ENCODE data around the gene PCBP3.

The PCBP3 gene

DNA sequence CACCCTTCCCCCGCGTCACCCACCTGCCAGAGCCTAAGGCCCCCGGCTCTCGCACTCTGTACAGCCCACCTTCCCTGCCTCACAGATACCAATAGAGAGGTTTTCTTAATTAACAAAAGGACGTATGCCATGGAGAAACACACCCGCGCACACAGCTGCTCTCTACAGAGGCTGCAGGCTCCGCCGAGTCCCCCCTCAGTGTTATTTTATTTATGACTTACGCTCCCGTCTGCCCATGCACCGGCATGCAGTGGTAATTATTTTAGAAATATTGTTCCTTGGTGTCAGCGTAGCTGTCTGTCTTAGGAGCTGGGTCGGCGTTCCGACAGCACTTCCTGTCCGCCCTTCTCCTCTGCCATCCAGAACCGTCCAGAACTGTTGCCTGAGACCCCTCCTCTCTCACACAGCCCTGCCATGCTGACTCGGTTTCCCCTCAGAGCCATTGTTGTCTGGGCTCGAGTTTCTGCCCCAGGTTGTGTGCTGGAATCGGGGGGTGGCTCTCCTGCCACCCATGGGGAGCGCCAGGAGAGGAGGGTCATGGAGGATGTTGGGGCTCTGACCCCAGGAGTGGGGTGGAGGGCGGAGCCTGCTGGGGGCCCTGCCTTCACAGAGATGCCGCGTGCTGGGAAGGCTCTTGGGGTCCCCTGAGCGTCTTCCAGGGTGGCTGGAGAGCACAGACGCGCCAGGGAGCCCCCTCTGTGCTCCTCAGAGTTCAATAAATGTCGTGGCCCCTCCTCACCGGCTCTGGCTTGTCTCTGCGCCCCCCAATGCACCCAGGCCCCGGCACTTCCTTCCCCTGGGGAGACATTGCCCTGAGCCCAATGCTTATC, 298.4 kb downstream of the PCBP3 start:
- Histone ChIP-seq H3K9me3 (ENCODE audit: insufficient read depth, low read length) (peaks cover 26% of the 10 kb centered on the region; the same call in 1 of the 2 replicates), H3K9ac (ENCODE audit: insufficient read length, low read depth) (no peak overlapping the region), H3K4me1 (ENCODE audit: insufficient read depth, insufficient read length) (no peaks in the 10 kb centered on the region), H3K4me3 (ENCODE audit: insufficient read length, low read depth) (no peak overlapping the region), H3K27me3 (ENCODE audit: insufficient read depth, insufficient read length) (peaks cover 16% of the 10 kb centered on the region), H3K36me3 (ENCODE audit: insufficient read depth, insufficient read length, low read length) (no peaks in the 10 kb centered on the region)
- no peak for DNase-seq (ENCODE audit: low read depth, low spot score)
- TF ChIP-seq ZNF274 (IDR thresholded peaks at IDR 0.05; ENCODE audit: low read depth, low read length) (no peak), SUZ12 (IDR thresholded peaks at IDR 0.05; ENCODE audit: extremely low read depth, insufficient read depth, insufficient read length) (no peak), YY1 (IDR thresholded peaks at IDR 0.05; ENCODE audit: insufficient read depth, insufficient read length) (no peak)

DNA sequence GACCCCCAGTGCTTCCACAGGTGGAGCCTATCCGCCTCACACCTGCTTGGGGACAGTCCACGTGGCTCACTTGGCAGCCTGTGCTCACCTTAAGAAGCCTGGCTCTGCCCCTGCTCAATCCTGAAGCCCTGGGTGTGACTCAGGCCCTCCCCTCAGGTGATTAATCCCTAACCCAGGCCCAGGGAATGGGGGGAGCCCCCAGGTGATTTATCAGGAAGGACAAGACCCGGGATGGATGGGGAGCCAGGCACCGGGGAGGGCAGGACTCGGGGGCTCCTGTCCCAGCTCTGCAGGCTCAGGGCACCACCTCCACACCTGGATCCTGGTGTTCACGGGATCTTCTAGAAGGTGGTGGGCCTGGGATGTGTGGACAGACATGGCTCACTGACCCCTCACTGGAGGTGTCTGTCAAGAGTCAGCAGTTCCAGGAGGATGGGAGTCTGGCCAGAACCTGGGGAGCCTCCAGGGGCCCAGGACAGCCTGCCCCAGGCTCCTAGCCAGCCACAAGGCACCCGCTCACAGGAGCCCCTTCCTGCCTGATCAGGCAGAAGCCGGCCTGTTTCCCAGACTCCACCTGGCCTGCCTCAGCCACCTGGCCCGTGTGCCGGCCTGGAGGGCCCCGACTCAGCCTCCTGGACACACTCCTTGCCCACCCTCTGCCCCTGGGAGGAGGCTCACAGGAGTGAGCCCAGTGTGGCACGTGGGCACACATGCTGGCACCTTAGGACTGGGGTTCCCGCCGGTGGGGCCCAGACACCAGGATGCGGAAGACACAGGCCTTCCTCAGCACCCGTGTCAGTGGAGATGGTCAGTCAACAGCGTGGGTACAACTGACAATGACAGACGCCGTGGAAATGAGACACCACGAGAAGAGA, 299.5 kb downstream of the PCBP3 start:
- no peak for DNase-seq (ENCODE audit: low read depth, low spot score)
- Histone ChIP-seq H3K9me3 (ENCODE audit: insufficient read depth, low read length) (peaks cover 15% of the 10 kb centered on the region; the same call in 1 of the 2 replicates), H3K4me3 (ENCODE audit: insufficient read length, low read depth) (no peak overlapping the region), H3K36me3 (ENCODE audit: insufficient read depth, insufficient read length, low read length) (no peaks in the 10 kb centered on the region), H3K9ac (ENCODE audit: insufficient read length, low read depth) (no peak overlapping the region), H3K27me3 (ENCODE audit: insufficient read depth, insufficient read length) (peaks cover 5% of the 10 kb centered on the region), H3K4me1 (ENCODE audit: insufficient read depth, insufficient read length) (no peaks in the 10 kb centered on the region)
- TF ChIP-seq SUZ12 (IDR thresholded peaks at IDR 0.05; ENCODE audit: extremely low read depth, insufficient read depth, insufficient read length) (no peak), ZNF274 (IDR thresholded peaks at IDR 0.05; ENCODE audit: low read depth, low read length) (no peak), YY1 (IDR thresholded peaks at IDR 0.05; ENCODE audit: insufficient read depth, insufficient read length) (no peak)

DNA sequence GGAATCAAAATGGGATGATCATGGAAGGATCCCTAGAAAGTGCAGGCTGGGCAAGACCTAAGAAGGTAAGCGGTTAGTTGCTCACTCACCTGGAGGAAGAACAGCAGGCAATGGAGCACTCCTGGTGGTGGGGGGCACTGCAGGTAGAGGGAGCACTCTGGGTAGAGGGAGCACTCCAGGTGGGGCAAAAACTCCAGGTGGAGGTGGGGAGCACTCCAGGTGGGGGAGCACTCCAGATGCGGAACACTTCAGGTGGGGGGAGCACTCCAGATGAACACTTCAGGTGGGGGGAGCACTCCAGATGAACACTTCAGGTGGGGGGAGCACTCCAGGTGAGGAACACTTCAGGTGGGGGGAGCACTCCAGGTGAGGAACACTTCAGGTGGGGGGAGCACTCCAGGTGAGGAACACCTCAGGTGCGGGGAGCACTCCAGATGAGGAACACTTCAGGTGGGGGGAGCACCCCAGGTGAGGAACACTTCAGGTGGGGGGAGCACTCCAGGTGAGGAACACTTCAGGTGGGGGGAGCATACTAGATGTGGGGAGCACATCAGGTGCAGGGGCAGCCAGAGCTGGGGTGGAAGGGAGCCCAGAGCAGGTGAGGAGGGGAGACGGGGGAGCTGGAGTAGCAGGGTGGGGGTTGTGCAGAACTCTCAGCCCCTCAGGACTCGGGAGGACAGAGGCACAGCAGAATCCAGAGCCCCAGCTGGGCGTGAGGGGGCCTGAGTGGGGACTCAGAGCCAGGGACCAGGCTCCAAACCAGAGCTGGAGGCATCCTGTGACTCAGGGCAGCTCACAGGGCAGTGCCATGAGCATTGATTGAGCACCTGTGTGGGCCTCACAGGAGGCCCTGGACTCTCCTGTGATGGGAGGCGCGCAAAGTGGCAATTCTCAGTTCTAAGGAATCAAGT, 300.4 kb downstream of the PCBP3 start:
- Histone ChIP-seq H3K36me3 (ENCODE audit: insufficient read depth, insufficient read length, low read length) (no peaks in the 10 kb centered on the region), H3K9me3 (ENCODE audit: insufficient read depth, low read length) (peaks cover 7% of the 10 kb centered on the region; the same call in 1 of the 2 replicates), H3K27me3 (ENCODE audit: insufficient read depth, insufficient read length) (peaks cover under 1% of the 10 kb centered on the region), H3K4me1 (ENCODE audit: insufficient read depth, insufficient read length) (peaks cover 5% of the 10 kb centered on the region), H3K9ac (ENCODE audit: insufficient read length, low read depth) (no peak overlapping the region), H3K4me3 (ENCODE audit: insufficient read length, low read depth) (no peak overlapping the region)
- TF ChIP-seq YY1 (IDR thresholded peaks at IDR 0.05; ENCODE audit: insufficient read depth, insufficient read length) (no peak), SUZ12 (IDR thresholded peaks at IDR 0.05; ENCODE audit: extremely low read depth, insufficient read depth, insufficient read length) (no peak), ZNF274 (IDR thresholded peaks at IDR 0.05; ENCODE audit: low read depth, low read length) (no peak)
- no peak for DNase-seq (ENCODE audit: low read depth, low spot score)

DNA sequence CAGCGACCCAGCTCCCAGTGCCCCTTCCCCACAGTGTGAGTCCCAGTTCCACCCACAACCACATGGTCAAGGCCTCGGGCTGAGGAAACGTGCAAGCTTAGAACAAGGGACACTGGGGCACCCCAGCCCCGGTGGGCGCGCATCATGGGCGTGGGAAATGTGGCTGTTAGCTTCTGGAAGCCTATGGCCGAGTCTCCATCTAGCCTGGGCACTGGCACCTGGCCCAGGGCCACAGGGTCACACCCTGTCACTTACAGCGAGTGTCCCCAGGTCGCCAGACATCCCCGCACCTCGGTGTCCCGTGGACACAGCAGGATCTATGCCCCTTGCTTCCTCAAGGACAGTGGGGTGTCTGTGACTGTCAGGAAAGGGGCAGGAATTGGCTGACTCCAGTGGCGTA, 301.1 kb downstream of the PCBP3 start:
- H3K9ac ChIP-seq (ENCODE audit: insufficient read length, low read depth): no peak overlapping the region
- no peak overlapping the region for H3K4me3 ChIP-seq (ENCODE audit: insufficient read length, low read depth)
- no peak for TF ChIP-seq SUZ12 (IDR thresholded peaks at IDR 0.05; ENCODE audit: extremely low read depth, insufficient read depth, insufficient read length)
- no peak for TF ChIP-seq YY1 (IDR thresholded peaks at IDR 0.05; ENCODE audit: insufficient read depth, insufficient read length)
- no peak for TF ChIP-seq ZNF274 (IDR thresholded peaks at IDR 0.05; ENCODE audit: low read depth, low read length)
- H3K4me1 ChIP-seq (ENCODE audit: insufficient read depth, insufficient read length): peaks cover 5% of the 10 kb centered on the region
- peaks cover 2% of the 10 kb centered on the region; the same call in 1 of the 2 replicates for H3K9me3 ChIP-seq (ENCODE audit: insufficient read depth, low read length)
- H3K36me3 ChIP-seq (ENCODE audit: insufficient read depth, insufficient read length, low read length): no peaks in the 10 kb centered on the region
- DNase-seq (ENCODE audit: low read depth, low spot score): no peak
- no peaks in the 10 kb centered on the region for H3K27me3 ChIP-seq (ENCODE audit: insufficient read depth, insufficient read length)

DNA sequence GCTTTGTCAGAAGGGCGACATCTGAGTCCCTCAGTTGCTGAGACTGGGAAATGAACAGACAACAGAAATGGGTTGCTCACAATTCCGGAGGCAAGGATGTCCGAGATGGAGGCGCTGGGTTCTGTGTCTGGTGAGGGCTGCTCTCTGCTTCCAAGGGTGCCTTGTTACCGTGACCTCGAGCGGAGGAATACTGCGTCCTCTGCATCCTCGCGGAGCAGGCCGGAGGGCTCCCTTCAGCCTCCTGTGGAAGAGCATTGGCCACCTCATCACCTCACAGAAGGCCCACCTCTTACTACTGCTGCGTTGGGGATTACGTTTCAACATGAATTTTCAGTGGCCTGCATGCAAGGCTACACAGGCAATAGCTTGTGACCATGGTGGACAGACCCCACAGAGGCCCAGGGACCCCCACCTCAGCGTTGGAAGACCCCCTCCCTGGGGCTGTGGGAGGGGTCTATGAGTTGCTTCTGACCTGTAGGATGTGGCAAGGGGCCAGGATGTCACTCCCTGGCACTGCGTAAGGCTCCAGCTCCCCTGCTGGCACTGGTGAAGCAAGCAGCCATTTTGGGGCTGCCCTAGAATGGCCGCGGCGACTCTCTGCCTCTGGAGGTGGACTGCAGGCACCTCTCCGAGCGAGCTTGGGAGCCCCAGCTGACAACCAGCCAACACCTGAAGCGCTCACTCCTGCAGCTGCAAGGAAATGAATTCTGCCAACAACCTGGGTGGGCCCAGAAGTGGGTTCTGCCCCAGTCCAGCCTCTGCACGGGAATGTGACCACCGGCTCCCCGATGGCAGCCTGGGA, 301.7 kb downstream of the PCBP3 start:
- TF ChIP-seq ZNF274 (IDR thresholded peaks at IDR 0.05; ENCODE audit: low read depth, low read length) (no peak), SUZ12 (IDR thresholded peaks at IDR 0.05; ENCODE audit: extremely low read depth, insufficient read depth, insufficient read length) (no peak)
- no peak for DNase-seq (ENCODE audit: low read depth, low spot score)
- H3K9me3 ChIP-seq (ENCODE audit: insufficient read depth, low read length): no peaks in the 10 kb centered on the region
- H3K36me3 ChIP-seq (ENCODE audit: insufficient read depth, insufficient read length, low read length): no peaks in the 10 kb centered on the region
- no peak overlapping the region for H3K9ac ChIP-seq (ENCODE audit: insufficient read length, low read depth)
- peaks cover 8% of the 10 kb centered on the region for H3K4me1 ChIP-seq (ENCODE audit: insufficient read depth, insufficient read length)
- H3K27me3 ChIP-seq (ENCODE audit: insufficient read depth, insufficient read length): no peaks in the 10 kb centered on the region
- H3K4me3 ChIP-seq (ENCODE audit: insufficient read length, low read depth): no peak overlapping the region

DNA sequence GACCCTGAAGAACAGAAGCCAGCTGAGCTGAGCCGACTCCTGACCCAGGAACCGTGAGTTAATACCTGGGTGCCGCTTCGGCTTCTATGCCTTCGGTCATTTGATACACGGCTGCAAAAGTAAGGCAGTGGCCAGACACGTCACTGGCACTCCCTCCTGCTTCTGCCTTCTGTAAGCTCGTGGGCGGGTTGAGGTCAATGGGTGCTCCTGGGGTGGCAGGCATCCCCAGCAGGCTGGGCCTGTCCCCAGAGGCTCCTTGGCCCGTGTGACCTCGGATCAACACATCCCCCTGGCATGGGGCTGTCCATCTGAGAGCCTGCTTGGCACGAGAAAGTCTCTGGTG, 302.3 kb downstream of the PCBP3 start:
- H3K4me1 ChIP-seq (ENCODE audit: insufficient read depth, insufficient read length): peaks cover 13% of the 10 kb centered on the region

More for the DNA sequence above, 302.3 kb downstream of the PCBP3 start:
- Histone ChIP-seq H3K4me3 (ENCODE audit: insufficient read length, low read depth) (no peak overlapping the region), H3K27me3 (ENCODE audit: insufficient read depth, insufficient read length) (no peaks in the 10 kb centered on the region), H3K9ac (ENCODE audit: insufficient read length, low read depth) (no peak overlapping the region), H3K9me3 (ENCODE audit: insufficient read depth, low read length) (no peaks in the 10 kb centered on the region), H3K36me3 (ENCODE audit: insufficient read depth, insufficient read length, low read length) (no peaks in the 10 kb centered on the region)
- DNase-seq (ENCODE audit: low read depth, low spot score): no peak
- no peak for TF ChIP-seq YY1 (IDR thresholded peaks at IDR 0.05; ENCODE audit: insufficient read depth, insufficient read length)
- no peak for TF ChIP-seq SUZ12 (IDR thresholded peaks at IDR 0.05; ENCODE audit: extremely low read depth, insufficient read depth, insufficient read length)
- TF ChIP-seq ZNF274 (IDR thresholded peaks at IDR 0.05; ENCODE audit: low read depth, low read length): no peak
